Measurements from ENCODE around the gene PARP12.
A peak's percentile ranks its signal among the peaks of the same experiment; 100 is the strongest.

PARP12 gene

DNA sequence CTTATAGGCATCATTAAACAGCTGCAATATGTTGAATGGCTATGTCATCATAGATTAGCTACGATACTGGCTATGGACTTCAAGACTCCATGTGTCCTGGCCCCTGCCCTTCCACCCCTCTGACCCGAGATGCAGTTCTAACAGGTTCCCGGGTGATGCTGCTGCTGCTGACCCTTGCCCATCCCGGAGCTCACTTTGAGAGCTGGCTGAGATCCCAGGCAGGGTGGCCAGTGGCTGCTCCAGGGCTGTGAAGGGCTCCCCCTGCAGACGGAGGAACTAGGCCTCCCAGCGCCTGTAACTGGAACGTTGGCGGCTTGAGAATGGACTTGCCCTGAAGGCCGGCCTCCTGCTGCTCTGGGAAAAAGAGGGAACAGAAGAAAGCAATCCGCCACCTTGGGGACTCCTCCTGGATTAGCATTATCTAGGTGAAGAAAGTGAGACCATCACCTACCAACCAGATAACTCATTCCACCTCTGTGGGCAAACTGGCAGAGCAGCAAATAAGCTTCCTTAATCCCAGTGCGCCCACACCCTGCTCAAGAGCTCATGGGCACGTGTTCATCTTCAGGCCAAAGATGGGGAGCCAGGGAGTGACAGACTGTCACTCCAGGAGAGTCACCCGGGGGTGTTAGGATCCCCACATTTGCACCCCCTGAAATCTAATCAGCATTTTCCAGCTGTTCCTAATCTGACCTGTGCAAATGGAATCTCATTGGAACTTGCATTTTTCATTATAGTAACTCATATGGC is 56.8 kb downstream of the PARP12 start:
- TF ChIP-seq, protein P1, sequence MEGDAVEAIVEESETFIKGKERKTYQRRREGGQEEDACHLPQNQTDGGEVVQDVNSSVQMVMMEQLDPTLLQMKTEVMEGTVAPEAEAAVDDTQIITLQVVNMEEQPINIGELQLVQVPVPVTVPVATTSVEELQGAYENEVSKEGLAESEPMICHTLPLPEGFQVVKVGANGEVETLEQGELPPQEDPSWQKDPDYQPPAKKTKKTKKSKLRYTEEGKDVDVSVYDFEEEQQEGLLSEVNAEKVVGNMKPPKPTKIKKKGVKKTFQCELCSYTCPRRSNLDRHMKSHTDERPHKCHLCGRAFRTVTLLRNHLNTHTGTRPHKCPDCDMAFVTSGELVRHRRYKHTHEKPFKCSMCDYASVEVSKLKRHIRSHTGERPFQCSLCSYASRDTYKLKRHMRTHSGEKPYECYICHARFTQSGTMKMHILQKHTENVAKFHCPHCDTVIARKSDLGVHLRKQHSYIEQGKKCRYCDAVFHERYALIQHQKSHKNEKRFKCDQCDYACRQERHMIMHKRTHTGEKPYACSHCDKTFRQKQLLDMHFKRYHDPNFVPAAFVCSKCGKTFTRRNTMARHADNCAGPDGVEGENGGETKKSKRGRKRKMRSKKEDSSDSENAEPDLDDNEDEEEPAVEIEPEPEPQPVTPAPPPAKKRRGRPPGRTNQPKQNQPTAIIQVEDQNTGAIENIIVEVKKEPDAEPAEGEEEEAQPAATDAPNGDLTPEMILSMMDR (IDR thresholded peaks at IDR 0.05; ENCODE audit: low read length, missing control alignments) = peak; percentile 61
- H3K4me3 ChIP-seq (replicated peaks; ENCODE audit: low read depth, low read length) = no peak overlapping the region
- DNase-seq (ENCODE audit: low read depth) = peak; percentile 56

DNA sequence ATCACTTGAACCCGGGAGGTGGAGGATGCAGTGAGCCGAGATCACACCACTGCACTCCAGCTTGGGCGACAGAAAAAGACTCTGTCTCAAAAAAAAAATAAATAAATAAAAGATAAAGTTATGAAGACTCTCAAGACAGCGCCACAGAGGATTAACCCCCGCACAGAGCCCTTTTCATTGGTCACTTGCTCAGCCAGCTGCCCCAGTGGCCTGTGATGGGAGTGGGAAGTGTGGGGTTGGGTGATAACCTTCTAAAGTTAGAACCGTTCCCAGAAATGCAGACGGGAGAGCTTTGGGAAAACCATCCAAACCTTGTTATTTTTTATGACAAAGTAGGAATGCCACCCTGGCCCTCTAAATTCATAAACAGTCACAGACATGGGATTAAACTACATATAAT is 57.4 kb downstream of the PARP12 start:
- no peak overlapping the region for H3K4me3 ChIP-seq (replicated peaks; ENCODE audit: low read depth, low read length)
- no peak for DNase-seq (ENCODE audit: low read depth)
- TF ChIP-seq, protein P1 (IDR thresholded peaks at IDR 0.05; ENCODE audit: low read length, missing control alignments) = no peak

DNA sequence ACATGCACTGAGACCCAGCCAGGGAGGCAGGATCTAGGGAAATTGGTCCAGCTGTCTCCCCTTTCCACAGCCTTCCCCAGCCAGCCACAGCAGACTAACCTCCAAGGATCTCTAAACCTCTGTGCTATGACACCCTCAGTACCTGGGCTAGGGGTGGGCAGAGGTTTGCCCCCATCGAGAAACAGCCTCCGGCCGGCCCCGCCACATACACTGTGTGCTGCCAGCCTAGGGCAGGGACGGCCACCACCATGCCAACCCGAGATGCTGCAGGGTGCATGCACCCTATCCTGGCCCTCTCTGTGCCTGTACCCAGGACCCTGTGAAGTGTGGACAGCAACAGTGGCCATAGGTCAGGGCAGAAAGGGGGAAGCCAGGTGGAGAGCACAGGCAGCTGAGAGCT is 58.1 kb downstream of the PARP12 start:
- DNase-seq (ENCODE audit: low read depth) = no peak
- TF ChIP-seq, protein P1 (IDR thresholded peaks at IDR 0.05; ENCODE audit: low read length, missing control alignments) = no peak
- H3K4me3 ChIP-seq (replicated peaks; ENCODE audit: low read depth, low read length) = no peak overlapping the region

- no peak overlapping the region for H3K4me3 ChIP-seq (replicated peaks; ENCODE audit: low read depth, low read length)
- peak; percentile 84 for DNase-seq (ENCODE audit: low read depth)
- TF ChIP-seq, protein P1 (IDR thresholded peaks at IDR 0.05; ENCODE audit: low read length, missing control alignments) = peak; percentile 65
These were observed 58.8 kb downstream of the PARP12 start for GRCh38 chr7:140003913-140004382.

DNA sequence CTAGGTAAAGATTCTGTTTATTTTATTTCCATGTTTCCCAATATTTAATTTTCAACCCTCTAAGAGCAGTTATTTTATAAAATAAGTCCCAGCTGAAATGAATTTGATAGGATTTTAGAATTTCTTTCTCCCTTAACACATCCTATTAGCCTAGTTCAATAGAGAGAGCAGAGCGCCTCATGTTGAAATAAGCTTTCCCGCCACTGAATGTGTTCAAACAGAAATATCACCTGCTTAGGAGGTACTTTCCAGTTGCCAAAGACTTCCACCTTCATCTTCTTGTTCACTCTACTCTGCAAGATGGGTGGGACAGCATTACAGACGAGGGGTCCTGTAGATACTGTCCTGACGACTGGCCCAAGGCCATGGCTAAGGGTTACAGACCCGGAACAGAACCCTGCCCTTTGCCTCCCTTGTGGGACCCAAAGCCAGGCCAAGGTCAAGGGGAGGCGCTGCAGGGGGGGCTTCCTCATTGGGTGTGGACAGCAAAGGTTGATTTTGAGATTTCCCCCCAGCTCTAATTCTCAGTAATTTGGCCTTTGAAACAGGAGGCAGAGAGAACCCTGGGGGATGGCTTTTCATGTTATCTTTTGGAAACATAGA is 62.0 kb downstream of the PARP12 start:
- TF ChIP-seq, protein P1 (IDR thresholded peaks at IDR 0.05; ENCODE audit: low read length, missing control alignments) = no peak
- DNase-seq (ENCODE audit: low read depth) = no peak
- no peak overlapping the region for H3K4me3 ChIP-seq (replicated peaks; ENCODE audit: low read depth, low read length)

- DNase-seq (ENCODE audit: low read depth) = no peak
- TF ChIP-seq, protein P1 (IDR thresholded peaks at IDR 0.05; ENCODE audit: low read length, missing control alignments) = no peak
- H3K4me3 ChIP-seq (replicated peaks; ENCODE audit: low read depth, low read length) = no peak overlapping the region
These were observed 63.2 kb downstream of the PARP12 start for GRCh38 chr7:139999516-139999915.

Measured in fibroblast of pulmonary artery (primary cell).